ENCODE results near the gene TTLL11.
"Not testable (repeated sequence)": the region's sequence is repeated elsewhere in the genome, so short reads cannot be mapped to it uniquely, and the experiment has no call there.

Gene TTLL11

GRCh38 chr9:122078557-122078956 is 14.6 kb downstream of the TTLL11 start:
- FAIRE-seq = no peak

GRCh38 chr9:122076773-122077172 is 16.3 kb downstream of the TTLL11 start:
- FAIRE-seq = no peak

GRCh38 chr9:122076117-122076516 is 17.0 kb downstream of the TTLL11 start:
- FAIRE-seq = no peak

- no peak for FAIRE-seq
Measured at GRCh38 chr9:122075135-122076030, 17.7 kb downstream of the TTLL11 start.

GRCh38 chr9:122071715-122072114 is 21.4 kb downstream of the TTLL11 start:
- FAIRE-seq = no peak

- FAIRE-seq = no peak
Measured at GRCh38 chr9:122070728-122071515, 22.2 kb downstream of the TTLL11 start.

- FAIRE-seq = not testable (repeated sequence)
Measured at GRCh38 chr9:122066680-122067079, 26.4 kb downstream of the TTLL11 start.

- FAIRE-seq = no peak
Measured at GRCh38 chr9:122065923-122066629, 27.0 kb downstream of the TTLL11 start.

- FAIRE-seq = no peak
Measured at GRCh38 chr9:122060481-122060880, 32.6 kb downstream of the TTLL11 start.

GRCh38 chr9:122059955-122060324 is 33.2 kb downstream of the TTLL11 start:
- FAIRE-seq = no peak

- no peak for FAIRE-seq
Measured at GRCh38 chr9:122059214-122059954, 33.7 kb downstream of the TTLL11 start.

- FAIRE-seq = no peak
Measured at GRCh38 chr9:122058709-122059108, 34.4 kb downstream of the TTLL11 start.

- FAIRE-seq = no peak
Measured at GRCh38 chr9:122058051-122058450, 35.1 kb downstream of the TTLL11 start.

- no peak for FAIRE-seq
Measured at GRCh38 chr9:122057211-122057610, 35.9 kb downstream of the TTLL11 start.

GRCh38 chr9:122056484-122056883 is 36.6 kb downstream of the TTLL11 start:
- no peak for FAIRE-seq

- FAIRE-seq = no peak
Measured at GRCh38 chr9:122055701-122056100, 37.4 kb downstream of the TTLL11 start.

GRCh38 chr9:122053567-122054350 is 39.3 kb downstream of the TTLL11 start:
- no peak for FAIRE-seq

- FAIRE-seq = no peak
Measured at GRCh38 chr9:122053064-122053463, 40.0 kb downstream of the TTLL11 start.

- FAIRE-seq = no peak
Measured at GRCh38 chr9:122051351-122052321, 41.5 kb downstream of the TTLL11 start.

GRCh38 chr9:122050167-122050566 is 42.9 kb downstream of the TTLL11 start:
- FAIRE-seq = no peak

- no peak for FAIRE-seq
Measured at GRCh38 chr9:122042056-122042455, 51.1 kb downstream of the TTLL11 start.
